IPS-15b (cell line): Measurements from ENCODE around the gene KCNJ15.
"Not testable (repeated sequence)": the region's sequence is repeated elsewhere in the genome, so short reads cannot be mapped to it uniquely, and the experiment has no call there.

Experiments
- H3K27me3 ChIP-seq: one replicate; pipeline ENCODE4 v1.6.1; 2013; ENCODE audit warnings: low read length; ENCODE audit not compliant: control insufficient read depth, insufficient read depth
- H3K36me3 ChIP-seq: one replicate; pipeline ENCODE4 v1.6.1; 2013; ENCODE audit warnings: low read length; ENCODE audit not compliant: control insufficient read depth, insufficient read depth
- H3K4me1 ChIP-seq: one replicate; pipeline ENCODE4 v1.6.1; 2013; ENCODE audit warnings: mild to moderate bottlenecking, low read length; ENCODE audit not compliant: control insufficient read depth, insufficient read depth
- H3K4me3 ChIP-seq: one replicate; pipeline ENCODE4 v1.5.1; 2013; ENCODE audit warnings: low read depth, low read length
- H3K9ac ChIP-seq: one replicate; pipeline ENCODE4 v1.6.1; 2013; ENCODE audit warnings: low read depth, mild to moderate bottlenecking, low read length
- H3K9me3 ChIP-seq: one replicate; pipeline ENCODE4 v1.6.1; 2013; ENCODE audit warnings: mild to moderate bottlenecking, low read length; ENCODE audit not compliant: control insufficient read depth, insufficient read depth

The KCNJ15 gene

GRCh38 chr21:38229260-38229877 lies 27.4 kb upstream of the KCNJ15 start:
- H3K9ac ChIP-seq, result no peak overlapping the region
- H3K9me3 ChIP-seq, result peaks cover 30% of the 10 kb centered on the region
- H3K36me3 ChIP-seq, result peaks cover 3% of the 10 kb centered on the region
- no peak overlapping the region for H3K4me3 ChIP-seq
- peaks cover 2% of the 10 kb centered on the region for H3K4me1 ChIP-seq
- no peaks in the 10 kb centered on the region for H3K27me3 ChIP-seq

GRCh38 chr21:38234395-38235142 lies 22.2 kb upstream of the KCNJ15 start:
- Histone ChIP-seq H3K9me3 (no peaks in the 10 kb centered on the region), H3K36me3 (no peaks in the 10 kb centered on the region), H3K4me3 (no peak overlapping the region), H3K4me1 (no peaks in the 10 kb centered on the region), H3K9ac (no peak overlapping the region), H3K27me3 (no peaks in the 10 kb centered on the region)

DNA sequence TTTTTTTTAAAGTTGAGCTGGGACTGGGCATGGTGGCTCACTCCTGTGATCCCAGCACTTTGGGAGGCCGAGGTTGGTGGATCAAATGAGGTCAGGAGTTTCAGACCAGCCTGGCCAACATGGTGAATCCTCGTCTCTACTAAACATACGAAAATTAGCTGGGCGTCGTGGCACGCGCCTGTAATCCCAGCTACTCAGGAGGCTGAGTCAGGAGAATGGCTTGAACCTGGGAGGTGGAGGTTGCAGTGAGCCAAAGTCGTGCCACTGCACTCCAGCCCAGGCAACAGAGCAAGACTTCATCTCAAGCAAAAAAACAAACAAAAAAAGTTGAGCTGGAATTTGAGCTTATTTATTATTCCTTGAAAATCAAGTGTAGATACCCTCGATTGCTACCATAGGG lies 21.5 kb upstream of the KCNJ15 start:
- H3K27me3 ChIP-seq, result not testable (repeated sequence)

DNA sequence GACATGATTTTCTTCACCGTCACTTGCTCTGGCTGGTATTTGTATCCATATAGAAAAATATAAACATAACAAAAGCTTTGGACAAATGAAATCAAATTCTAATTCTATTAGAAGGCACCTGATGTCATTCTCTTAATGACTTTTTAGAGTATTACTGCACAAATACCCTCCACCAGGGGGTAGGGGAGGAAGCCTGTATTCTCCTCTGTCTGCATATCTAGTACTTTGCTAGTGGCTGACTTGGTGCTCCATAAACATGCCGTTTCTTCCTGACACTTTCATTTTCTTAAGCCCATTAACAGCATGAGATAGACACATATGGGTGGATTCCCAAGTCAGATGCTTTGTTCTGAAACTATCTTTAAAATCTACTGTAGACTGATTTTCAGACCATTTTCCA lies 20.6 kb upstream of the KCNJ15 start:
- no peaks in the 10 kb centered on the region for H3K9me3 ChIP-seq
- H3K9ac ChIP-seq, result no peak overlapping the region
- H3K27me3 ChIP-seq, result no peaks in the 10 kb centered on the region
- H3K4me1 ChIP-seq, result no peaks in the 10 kb centered on the region
- H3K4me3 ChIP-seq, result no peak overlapping the region
- H3K36me3 ChIP-seq, result no peaks in the 10 kb centered on the region

More for the DNA sequence above, 21.5 kb upstream of the KCNJ15 start:
- not testable (repeated sequence) for H3K9me3 ChIP-seq, H3K4me3 ChIP-seq, H3K4me1 ChIP-seq, H3K36me3 ChIP-seq, H3K9ac ChIP-seq

- Histone ChIP-seq H3K4me3 (no peak overlapping the region), H3K27me3 (no peaks in the 10 kb centered on the region), H3K9me3 (no peaks in the 10 kb centered on the region), H3K9ac (no peak overlapping the region), H3K4me1 (no peaks in the 10 kb centered on the region), H3K36me3 (no peaks in the 10 kb centered on the region)
Measured at GRCh38 chr21:38239672-38240071, 17.1 kb upstream of the KCNJ15 start.

DNA sequence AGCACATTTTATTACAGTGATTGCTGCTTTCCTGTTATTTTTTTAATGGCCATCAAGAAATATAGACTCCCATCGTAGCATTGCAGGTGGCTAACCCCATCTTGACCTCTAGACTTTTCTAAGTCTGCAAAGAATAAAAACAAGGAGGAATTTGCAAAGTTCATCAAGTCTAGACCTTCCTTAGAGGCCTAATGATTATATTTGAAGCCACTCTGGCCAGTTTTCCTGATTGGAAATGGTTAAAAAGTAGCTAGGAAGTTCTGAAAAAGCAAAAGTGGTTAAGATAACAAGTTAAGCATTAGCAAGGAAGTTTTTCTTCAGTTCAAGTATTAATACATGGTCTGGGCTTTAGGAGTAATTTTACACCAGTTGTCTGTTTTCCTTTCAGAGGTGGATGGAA lies 16.7 kb upstream of the KCNJ15 start:
- Histone ChIP-seq H3K4me1 (no peaks in the 10 kb centered on the region), H3K9ac (no peak overlapping the region), H3K36me3 (no peaks in the 10 kb centered on the region), H3K9me3 (no peaks in the 10 kb centered on the region), H3K4me3 (no peak overlapping the region), H3K27me3 (no peaks in the 10 kb centered on the region)

DNA sequence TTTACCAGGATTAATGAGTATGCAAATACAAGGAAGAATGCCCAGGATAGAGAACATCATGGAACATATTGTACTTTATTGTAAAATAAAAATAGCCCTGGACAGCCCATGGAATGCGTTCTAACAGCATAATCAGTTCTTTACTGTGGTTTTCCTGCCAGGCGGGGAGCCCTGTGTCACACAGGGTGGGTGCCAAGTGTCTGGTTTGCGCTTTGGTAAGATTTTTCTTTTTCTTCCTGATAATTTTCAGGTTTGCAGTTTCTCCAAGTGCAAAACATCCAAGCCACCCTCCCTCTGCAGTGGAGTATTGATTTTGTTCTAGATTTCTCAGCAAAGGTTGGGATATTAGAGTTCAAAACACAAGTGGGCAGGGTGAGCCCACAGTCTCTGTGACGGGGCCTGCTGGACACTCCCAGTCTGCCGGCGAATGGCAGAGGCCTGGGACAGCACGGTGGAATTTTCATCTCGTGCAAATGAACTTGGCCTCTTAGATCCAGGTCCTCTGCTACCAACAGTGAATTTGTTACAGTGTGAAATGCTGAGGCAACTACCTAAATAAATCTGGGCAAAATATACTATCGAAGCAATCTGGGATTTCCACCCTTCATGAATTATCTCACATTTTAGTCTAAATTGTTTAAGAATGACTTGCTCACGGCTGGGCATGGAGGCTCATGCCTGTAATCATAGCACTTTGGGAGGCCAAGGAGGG lies 15.6 kb upstream of the KCNJ15 start:
- Histone ChIP-seq H3K4me1 (no peaks in the 10 kb centered on the region), H3K4me3 (no peak overlapping the region), H3K36me3 (no peaks in the 10 kb centered on the region), H3K9ac (no peak overlapping the region), H3K9me3 (no peaks in the 10 kb centered on the region), H3K27me3 (no peaks in the 10 kb centered on the region)

DNA sequence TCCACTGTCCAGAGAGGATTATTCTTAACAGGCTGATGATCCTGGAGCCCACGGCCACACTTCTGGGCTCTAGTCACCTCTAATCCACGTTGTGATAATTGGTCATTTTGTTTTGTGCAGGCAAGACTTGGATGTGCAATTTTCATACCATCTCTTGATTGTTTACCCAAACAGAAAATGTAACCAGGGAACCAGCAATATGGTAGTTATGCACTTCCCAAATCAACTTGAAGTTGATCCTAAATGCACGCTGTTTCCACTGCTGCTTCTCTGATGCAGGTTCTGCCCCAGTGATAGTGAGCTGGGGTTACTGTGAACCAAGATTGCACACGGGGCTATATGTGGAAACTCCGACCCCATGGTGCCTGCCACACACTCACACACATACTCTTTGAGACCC lies 14.7 kb upstream of the KCNJ15 start:
- Histone ChIP-seq H3K9ac (no peak overlapping the region), H3K27me3 (no peaks in the 10 kb centered on the region), H3K36me3 (no peaks in the 10 kb centered on the region), H3K9me3 (no peaks in the 10 kb centered on the region), H3K4me3 (no peak overlapping the region), H3K4me1 (no peaks in the 10 kb centered on the region)

DNA sequence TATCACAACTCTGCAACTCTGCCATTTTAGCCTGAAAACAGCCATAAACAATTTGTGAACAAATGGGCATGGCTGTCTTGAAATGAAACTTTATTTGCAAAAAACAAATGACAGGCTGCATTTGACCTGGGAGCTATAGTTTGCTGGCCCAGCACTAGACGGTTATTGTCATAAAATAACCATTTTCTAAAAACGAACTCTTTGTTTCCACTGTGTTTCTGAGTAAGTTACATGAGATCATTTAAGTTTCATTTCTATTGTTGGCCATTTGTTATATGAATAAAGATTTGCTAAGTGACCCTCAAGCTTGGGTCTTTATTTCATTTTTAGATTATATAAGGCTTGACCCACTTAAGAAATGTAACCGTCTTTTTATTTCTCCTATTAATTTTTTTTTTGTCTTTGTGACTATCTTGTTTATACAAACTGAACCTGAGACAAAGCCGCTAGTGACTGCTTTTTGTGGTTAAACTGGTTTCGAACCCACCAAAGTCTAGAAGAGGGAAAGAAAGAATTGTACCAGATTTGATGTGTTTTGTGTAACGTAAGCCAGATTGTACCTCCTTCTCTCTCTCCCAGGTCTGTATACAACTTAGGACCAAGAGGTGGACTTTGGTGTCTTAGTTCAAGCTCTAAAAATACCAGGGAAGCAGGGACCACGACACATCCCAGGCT lies 12.9 kb upstream of the KCNJ15 start:
- no peaks in the 10 kb centered on the region for H3K27me3 ChIP-seq
- no peaks in the 10 kb centered on the region for H3K9me3 ChIP-seq
- H3K4me3 ChIP-seq, result no peak overlapping the region
- H3K36me3 ChIP-seq, result no peaks in the 10 kb centered on the region
- H3K9ac ChIP-seq, result no peak overlapping the region
- no peaks in the 10 kb centered on the region for H3K4me1 ChIP-seq

- Histone ChIP-seq H3K9me3 (no peaks in the 10 kb centered on the region), H3K4me1 (no peaks in the 10 kb centered on the region), H3K9ac (no peak overlapping the region), H3K4me3 (no peak overlapping the region), H3K36me3 (no peaks in the 10 kb centered on the region), H3K27me3 (no peaks in the 10 kb centered on the region)
Measured at GRCh38 chr21:38244407-38244787, 12.4 kb upstream of the KCNJ15 start.

GRCh38 chr21:38244885-38245869 lies 11.6 kb upstream of the KCNJ15 start:
- Histone ChIP-seq H3K4me3 (no peak overlapping the region), H3K27me3 (no peaks in the 10 kb centered on the region), H3K9me3 (no peaks in the 10 kb centered on the region), H3K36me3 (no peaks in the 10 kb centered on the region), H3K4me1 (no peaks in the 10 kb centered on the region), H3K9ac (no peak overlapping the region)
